ENCODE measurements around the gene PCDH18. TPM values are rescaled to one million over a fixed set of nuclear protein-coding genes. Genes with fewer than 3 reads are reported as not detected.

Gene PCDH18
- total RNA-seq, 1 experiment from 2014 or later, result 4.9 TPM

DNA sequence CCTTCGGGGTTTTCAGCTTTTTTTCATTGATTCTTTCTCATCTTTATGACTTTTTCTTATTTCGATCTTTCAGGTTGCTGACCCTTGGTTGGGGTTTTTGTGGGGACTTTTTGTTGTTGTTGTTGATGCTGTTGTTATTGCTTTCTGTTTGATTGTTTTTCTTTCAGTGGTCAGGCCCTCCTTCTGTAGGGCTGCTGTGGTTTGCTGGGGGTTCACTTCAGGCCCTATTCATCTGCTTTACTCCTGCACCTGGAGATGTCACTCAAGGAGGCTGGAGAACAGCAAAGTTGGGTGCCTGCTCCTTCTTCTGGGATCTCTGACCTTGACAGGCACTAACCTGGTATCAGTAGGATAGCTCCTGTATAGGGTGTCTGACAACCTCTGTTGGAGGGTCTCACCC lies 39.9 kb upstream of the PCDH18 start:
- no peaks in the 10 kb centered on the region for H3K36me3 Mint-ChIP-seq (ENCODE audit: insufficient read depth, unreplicated experiment)
- intact Hi-C loops (cut with micrococcal nuclease), result no loop called here
- ChIA-PET CTCF (no interaction called here), POLR2A (no interaction called here)
- DNase-seq (ENCODE audit: unreplicated experiment), result no peak
- no peak overlapping the region for H3K27ac Mint-ChIP-seq (ENCODE audit: low read depth, unreplicated experiment)
- H3K4me3 Mint-ChIP-seq (ENCODE audit: unreplicated experiment), result no peak overlapping the region
- H3K9me3 Mint-ChIP-seq (ENCODE audit: unreplicated experiment), result peaks cover 7% of the 10 kb centered on the region
- no peaks in the 10 kb centered on the region for H3K4me1 Mint-ChIP-seq (ENCODE audit: insufficient read depth, unreplicated experiment)
- BruUV-seq (replicated peaks), result no TSS peak
- H3K27me3 Mint-ChIP-seq (ENCODE audit: insufficient read depth, unreplicated experiment), result no peaks in the 10 kb centered on the region
- TF ChIP-seq, protein P1, sequence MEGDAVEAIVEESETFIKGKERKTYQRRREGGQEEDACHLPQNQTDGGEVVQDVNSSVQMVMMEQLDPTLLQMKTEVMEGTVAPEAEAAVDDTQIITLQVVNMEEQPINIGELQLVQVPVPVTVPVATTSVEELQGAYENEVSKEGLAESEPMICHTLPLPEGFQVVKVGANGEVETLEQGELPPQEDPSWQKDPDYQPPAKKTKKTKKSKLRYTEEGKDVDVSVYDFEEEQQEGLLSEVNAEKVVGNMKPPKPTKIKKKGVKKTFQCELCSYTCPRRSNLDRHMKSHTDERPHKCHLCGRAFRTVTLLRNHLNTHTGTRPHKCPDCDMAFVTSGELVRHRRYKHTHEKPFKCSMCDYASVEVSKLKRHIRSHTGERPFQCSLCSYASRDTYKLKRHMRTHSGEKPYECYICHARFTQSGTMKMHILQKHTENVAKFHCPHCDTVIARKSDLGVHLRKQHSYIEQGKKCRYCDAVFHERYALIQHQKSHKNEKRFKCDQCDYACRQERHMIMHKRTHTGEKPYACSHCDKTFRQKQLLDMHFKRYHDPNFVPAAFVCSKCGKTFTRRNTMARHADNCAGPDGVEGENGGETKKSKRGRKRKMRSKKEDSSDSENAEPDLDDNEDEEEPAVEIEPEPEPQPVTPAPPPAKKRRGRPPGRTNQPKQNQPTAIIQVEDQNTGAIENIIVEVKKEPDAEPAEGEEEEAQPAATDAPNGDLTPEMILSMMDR (IDR thresholded peaks at IDR 0.05; ENCODE audit: unreplicated experiment), result no peak

DNA sequence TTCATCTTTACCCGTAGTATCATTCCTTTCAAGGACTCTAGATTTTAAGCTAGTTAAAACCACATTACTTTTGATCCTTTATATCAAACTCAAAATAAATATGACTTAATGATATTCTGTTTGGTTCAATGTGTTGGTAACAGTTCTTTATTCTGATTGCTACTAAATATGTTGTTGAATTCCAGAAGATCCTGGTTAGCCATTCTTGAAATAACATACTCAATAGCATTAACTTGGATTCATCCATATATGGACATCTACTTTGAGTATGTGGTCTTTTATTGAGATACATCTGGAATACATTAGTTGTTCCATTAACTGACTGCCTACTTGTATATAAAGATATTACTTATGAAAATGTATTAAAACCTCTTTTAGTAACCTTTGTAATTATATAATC lies 27.5 kb upstream of the PCDH18 start:
- TF ChIP-seq, protein P1 (IDR thresholded peaks at IDR 0.05; ENCODE audit: unreplicated experiment), result no peak
- Mint-ChIP-seq H3K27me3 (ENCODE audit: insufficient read depth, unreplicated experiment) (no peaks in the 10 kb centered on the region), H3K4me1 (ENCODE audit: insufficient read depth, unreplicated experiment) (peaks cover 6% of the 10 kb centered on the region), H3K9me3 (ENCODE audit: unreplicated experiment) (peaks cover 15% of the 10 kb centered on the region), H3K4me3 (ENCODE audit: unreplicated experiment) (no peak overlapping the region), H3K36me3 (ENCODE audit: insufficient read depth, unreplicated experiment) (no peaks in the 10 kb centered on the region), H3K27ac (ENCODE audit: low read depth, unreplicated experiment) (no peak overlapping the region)
- CTCF ChIA-PET, result interaction anchor here (0.7 kb wide), 1 partner anchor 10 kb away, joined by 3 read pairs; no protein-coding TSS in a partner anchor
- DNase-seq (ENCODE audit: unreplicated experiment), result no peak
- intact Hi-C loops (cut with micrococcal nuclease), result no loop called here
- POLR2A ChIA-PET, result no interaction called here
- no TSS peak for BruUV-seq (replicated peaks)

DNA sequence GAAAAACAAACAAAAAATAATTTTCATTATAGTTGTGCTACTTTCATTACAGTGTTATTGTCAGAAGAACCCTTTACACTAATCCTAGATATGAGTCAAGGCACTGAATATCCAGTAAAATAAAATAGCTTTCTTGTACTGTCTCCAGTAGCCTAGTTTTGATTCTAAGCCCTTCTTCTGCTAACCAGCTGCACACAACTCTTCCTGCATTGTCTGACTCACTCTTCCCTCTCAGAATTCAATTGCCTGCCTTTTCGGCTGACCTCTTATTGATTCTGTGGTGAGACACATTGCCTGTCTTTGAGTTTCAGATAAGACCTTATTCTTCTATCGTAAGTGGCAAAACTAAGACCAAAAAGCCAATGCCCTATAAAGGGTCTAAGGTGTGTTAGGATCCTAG lies 26.7 kb upstream of the PCDH18 start:
- H3K27ac Mint-ChIP-seq (ENCODE audit: low read depth, unreplicated experiment), result no peak overlapping the region
- TF ChIP-seq, protein P1 (IDR thresholded peaks at IDR 0.05; ENCODE audit: unreplicated experiment), result no peak
- H3K36me3 Mint-ChIP-seq (ENCODE audit: insufficient read depth, unreplicated experiment), result no peaks in the 10 kb centered on the region
- no TSS peak for BruUV-seq (replicated peaks)
- peaks cover 14% of the 10 kb centered on the region for H3K9me3 Mint-ChIP-seq (ENCODE audit: unreplicated experiment)
- no peaks in the 10 kb centered on the region for H3K27me3 Mint-ChIP-seq (ENCODE audit: insufficient read depth, unreplicated experiment)
- POLR2A ChIA-PET, result no interaction called here
- peak; percentile 2 for DNase-seq (ENCODE audit: unreplicated experiment)
- intact Hi-C loops (cut with micrococcal nuclease), result no loop called here
- CTCF ChIA-PET, result interaction anchor here (0.7 kb wide), 1 partner anchor 11 kb away, joined by 3 read pairs; no protein-coding TSS in a partner anchor
- H3K4me1 Mint-ChIP-seq (ENCODE audit: insufficient read depth, unreplicated experiment), result peaks cover 6% of the 10 kb centered on the region
- H3K4me3 Mint-ChIP-seq (ENCODE audit: unreplicated experiment), result no peak overlapping the region

GRCh38 chr4:137545461-137545861 lies 13.2 kb upstream of the PCDH18 start:
- H3K36me3 Mint-ChIP-seq (ENCODE audit: insufficient read depth, unreplicated experiment), result no peaks in the 10 kb centered on the region
- ChIA-PET POLR2A (no interaction called here), CTCF (no interaction called here)
- DNase-seq (ENCODE audit: unreplicated experiment), result peak; percentile 36
- no peaks in the 10 kb centered on the region for H3K9me3 Mint-ChIP-seq (ENCODE audit: unreplicated experiment)
- H3K27me3 Mint-ChIP-seq (ENCODE audit: insufficient read depth, unreplicated experiment), result no peaks in the 10 kb centered on the region
- peaks cover 4% of the 10 kb centered on the region for H3K4me1 Mint-ChIP-seq (ENCODE audit: insufficient read depth, unreplicated experiment)
- BruUV-seq (replicated peaks), result no TSS peak
- H3K4me3 Mint-ChIP-seq (ENCODE audit: unreplicated experiment), result no peak overlapping the region
- TF ChIP-seq, protein P1 (IDR thresholded peaks at IDR 0.05; ENCODE audit: unreplicated experiment), result no peak
- H3K27ac Mint-ChIP-seq (ENCODE audit: low read depth, unreplicated experiment), result no peak overlapping the region
- intact Hi-C loops (cut with micrococcal nuclease), result no loop called here
